Neural cell (in vitro differentiated cells): ENCODE results near the gene RHOH.

Experiments used
- CTCF ChIP-seq: fragments of 450-650 bp; IDR thresholded peaks from 2 replicates; pipeline ENCODE4 v1.5.1; 2014; ENCODE audit warnings: antibody characterized with exemption, mild to moderate bottlenecking, moderate library complexity; ENCODE audit not compliant: poor library complexity, severe bottlenecking
- EP300 ChIP-seq: fragments of 450-650 bp; conservative IDR thresholded peaks from 2 replicates; pipeline ENCODE4 v1.6.1; 2014; ENCODE audit warnings: antibody characterized with exemption, mild to moderate bottlenecking, moderate library complexity; ENCODE audit not compliant: poor library complexity, severe bottlenecking
- EZH2 ChIP-seq: fragments of 200-600, 300-800 bp; shearing (Covaris generic), sonication (generic); IDR thresholded peaks from 2 replicates; pipeline ENCODE4 v1.6.1; 2014; ENCODE audit warnings: antibody characterized with exemption, low read length, borderline replicate concordance, mild to moderate bottlenecking; ENCODE audit not compliant: insufficient read depth, poor library complexity, severe bottlenecking
- MXI1 ChIP-seq: fragments of 450-650 bp; conservative IDR thresholded peaks from 2 replicates; pipeline ENCODE4 v1.6.1; 2014; ENCODE audit warnings: antibody characterized with exemption, mild to moderate bottlenecking; ENCODE audit not compliant: poor library complexity, severe bottlenecking
- POLR2AphosphoS5 ChIP-seq: IDR thresholded peaks from 2 replicates; pipeline ENCODE4 v1.6.1; 2012
- RAD21 ChIP-seq: fragments of 450-650 bp; conservative IDR thresholded peaks from 2 replicates; pipeline ENCODE4 v1.6.1; 2014; ENCODE audit warnings: antibody characterized with exemption, mild to moderate bottlenecking, moderate library complexity
- SMC3 ChIP-seq: fragments of 450-650 bp; conservative IDR thresholded peaks from 2 replicates; pipeline ENCODE4 v1.6.1; 2014; ENCODE audit warnings: antibody characterized with exemption, mild to moderate bottlenecking, moderate library complexity; ENCODE audit not compliant: poor library complexity
- TAF1 ChIP-seq: IDR thresholded peaks from 2 replicates; pipeline ENCODE4 v1.6.1; 2012; ENCODE audit warnings: low read depth

DNA sequence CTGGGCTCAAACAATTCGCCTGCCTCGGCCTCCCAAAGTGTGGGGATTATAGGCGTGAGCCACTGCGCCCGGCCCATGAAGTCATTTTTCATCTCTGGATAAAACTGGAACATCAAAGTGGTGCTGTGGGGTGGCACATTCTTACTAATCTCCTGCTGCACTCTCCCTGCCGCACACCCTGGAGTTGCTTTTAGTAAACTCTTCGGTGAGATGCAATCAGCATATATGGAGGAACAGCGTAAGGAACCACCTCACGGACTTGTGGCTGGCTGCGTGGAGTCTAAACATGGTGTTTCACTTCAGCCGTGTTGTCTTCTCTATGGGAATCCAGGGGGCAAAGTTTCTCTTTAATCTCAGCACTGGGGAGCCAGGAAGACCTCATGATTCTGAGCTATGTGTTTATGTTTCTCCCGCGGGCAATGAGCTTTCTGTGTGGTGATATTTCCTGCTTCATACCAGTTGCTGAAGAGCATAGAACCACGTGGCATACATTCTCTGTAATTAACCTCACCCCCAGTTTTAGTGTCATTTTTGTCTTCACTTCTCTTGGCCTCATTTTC lies 2.1 kb upstream of the RHOH start:
- TF ChIP-seq EZH2 (no peak), CTCF (no peak), TAF1 (no peak), POLR2AphosphoS5 (no peak), RAD21 (no peak), SMC3 (no peak), EP300 (no peak), MXI1 (no peak)
